Uterus (tissue), 4 donors: ENCODE measurements around the gene GAS7. TPM values are rescaled to one million over a fixed set of nuclear protein-coding genes. Genes with fewer than 3 reads are reported as not detected.

Source experiments
- DNase-seq, 2 donors: peaks; one replicate each; pipeline ENCODE4 v3.0.0-alpha.2; 2019 to 2020
- H3K27ac ChIP-seq, 2 donors: fragments of 200-600 bp; sonication (generic); 1 replicate in 1 of 2; 2 replicates in 1 of 2; pipeline ENCODE4 v1.5.1; 2016 to 2018
- H3K27me3 ChIP-seq, 2 donors: fragments of 200-600 bp; sonication (generic); one replicate each; pipeline ENCODE4 v1.5.1; 2018 to 2019; ENCODE audit warnings: control low read depth in 1 of 2
- H3K36me3 ChIP-seq, 2 donors: fragments of 200-600 bp; sonication (generic); one replicate each; pipeline ENCODE4 v1.5.1; 2019; ENCODE audit warnings: control low read depth in 1 of 2
- H3K4me1 ChIP-seq, 2 donors: fragments of 200-600 bp; sonication (generic); one replicate each; pipeline ENCODE4 v1.5.1; 2018 to 2019; ENCODE audit warnings: control low read depth in 1 of 2
- H3K4me3 ChIP-seq, 2 donors: fragments of 200-600 bp; sonication (generic); 1 replicate in 1 of 2; 2 replicates in 1 of 2; pipeline ENCODE4 v1.5.1; 2018 to 2019; ENCODE audit warnings: mild to moderate bottlenecking in 1 of 2
- H3K9me3 ChIP-seq, 2 donors: fragments of 200-600 bp; sonication (generic); one replicate each; pipeline ENCODE4 v1.5.1; 2019; ENCODE audit warnings: control low read depth in 1 of 2
- CTCF ChIP-seq, 4 experiments: fragments of 200-600 bp in 2 of 4; fragments of 450-650 bp in 2 of 4; sonication (generic) in 2 of 4; IDR thresholded peaks; one replicate each; pipeline ENCODE4 v1.5.1; 2016 to 2019; ENCODE audit warnings: antibody characterized with exemption in 4 of 4, mild to moderate bottlenecking in 2 of 4, moderate library complexity in 1 of 4
- POLR2A ChIP-seq, 2 donors: fragments of 450-650 bp; IDR thresholded peaks; one replicate each; pipeline ENCODE4 v1.6.1; 2016; ENCODE audit warnings: antibody characterized with exemption in 2 of 2, mild to moderate bottlenecking in 1 of 2, moderate library complexity in 1 of 2
- intact Hi-C: fragments of 100-400 bp; cut with DNase I; formaldehyde crosslinking; loops from one replicate; pipeline ENCODE4 v1.15.1; 2023; ENCODE audit warnings: low total_unique reads
- total RNA-seq, 4 donors: library from RNA; depleted of rRNA in 3 of 4; stranded (reverse); fragments of >200 nt in 3 of 4; gene quantifications; one replicate each; pipeline versions ENCODE4 v1.1.0 to v1.2.4, GENCODE V29; 2014 to 2023
- donor health status: DM: yes; HTN: yes; CAD: no.

Gene GAS7
- total RNA-seq, 4 donors from 2014 or later, result 12.8 to 95.9 (median 40.8) TPM

- Histone ChIP-seq H3K27ac (no peak overlapping the region), H3K27me3 (no peaks in the 10 kb centered on the region), H3K36me3 (no peaks in the 10 kb centered on the region), H3K9me3 (no peaks in the 10 kb centered on the region), H3K4me1 (no peaks in the 10 kb centered on the region), H3K4me3 (no peak overlapping the region)
- no peak for DNase-seq
- TF ChIP-seq POLR2A (IDR thresholded peaks at IDR 0.05), result no peak
- TF ChIP-seq CTCF (IDR thresholded peaks at IDR 0.05), result peak; percentile 41 to 79 (median 49)
- intact Hi-C loops, result no loop called here
These were observed 210.4 kb downstream of the GAS7 start for GRCh38 chr17:9987779-9988585.

- Histone ChIP-seq H3K27ac (no peak overlapping the region), H3K36me3 (no peaks in the 10 kb centered on the region), H3K4me3 (no peak overlapping the region), H3K4me1 (no peaks in the 10 kb centered on the region), H3K9me3 (no peaks in the 10 kb centered on the region), H3K27me3 (no peaks in the 10 kb centered on the region)
- TF ChIP-seq POLR2A (IDR thresholded peaks at IDR 0.05), result no peak
- TF ChIP-seq CTCF (IDR thresholded peaks at IDR 0.05), result no peak
- intact Hi-C loops, result no loop called here
- DNase-seq, result no peak
These were observed 211.5 kb downstream of the GAS7 start for GRCh38 chr17:9986754-9987382.

- Histone ChIP-seq H3K27ac (no peak overlapping the region), H3K4me3 (no peak overlapping the region), H3K9me3 (no peaks in the 10 kb centered on the region), H3K27me3 (no peaks in the 10 kb centered on the region), H3K4me1 (no peaks in the 10 kb centered on the region), H3K36me3 (no peaks in the 10 kb centered on the region)
- no peak for TF ChIP-seq CTCF (IDR thresholded peaks at IDR 0.05)
- TF ChIP-seq POLR2A (IDR thresholded peaks at IDR 0.05), result no peak
- intact Hi-C loops, result no loop called here
- DNase-seq, result no peak
These were observed 212.8 kb downstream of the GAS7 start for GRCh38 chr17:9985646-9986045.

GRCh38 chr17:9984768-9985167 lies 213.6 kb downstream of the GAS7 start:
- TF ChIP-seq CTCF (IDR thresholded peaks at IDR 0.05), result no peak
- TF ChIP-seq POLR2A (IDR thresholded peaks at IDR 0.05), result no peak
- H3K36me3 ChIP-seq, result no peaks in the 10 kb centered on the region
- H3K4me1 ChIP-seq, result no peaks in the 10 kb centered on the region
- no peak overlapping the region for H3K4me3 ChIP-seq
- H3K27ac ChIP-seq, result no peak overlapping the region
- intact Hi-C loops, result no loop called here
- H3K27me3 ChIP-seq, result no peaks in the 10 kb centered on the region
- no peak for DNase-seq
- H3K9me3 ChIP-seq, result no peaks in the 10 kb centered on the region

- intact Hi-C loops, result no loop called here
- H3K4me1 ChIP-seq, result no peaks in the 10 kb centered on the region
- no peaks in the 10 kb centered on the region for H3K27me3 ChIP-seq
- peak in 1 of 4 experiments; percentile 28 for TF ChIP-seq CTCF (IDR thresholded peaks at IDR 0.05)
- no peak for TF ChIP-seq POLR2A (IDR thresholded peaks at IDR 0.05)
- H3K9me3 ChIP-seq, result no peaks in the 10 kb centered on the region
- no peaks in the 10 kb centered on the region for H3K36me3 ChIP-seq
- no peak overlapping the region for H3K4me3 ChIP-seq
- no peak overlapping the region for H3K27ac ChIP-seq
- no peak for DNase-seq
These were observed 216.2 kb downstream of the GAS7 start for GRCh38 chr17:9982159-9982558.
